ENCODE measurements around the gene PARD3.

Gene PARD3

DNA sequence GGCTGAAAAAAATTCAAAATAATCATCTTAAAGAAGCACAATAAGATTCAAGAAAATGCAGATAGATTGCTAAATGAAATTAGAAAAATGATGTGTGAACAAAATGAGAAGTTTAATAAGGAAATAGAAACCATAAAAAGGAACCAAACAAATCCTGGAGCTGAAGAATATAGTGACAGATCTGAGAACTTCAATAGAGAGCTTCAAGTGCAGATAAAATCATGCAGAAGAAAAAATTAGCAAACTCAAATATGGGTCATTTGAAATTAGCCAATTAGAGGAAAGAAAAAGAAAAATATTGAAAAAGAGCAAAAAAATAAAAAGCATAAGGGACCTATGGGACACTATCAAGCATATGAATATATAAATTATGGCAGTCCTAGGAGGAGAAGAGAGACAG, 720.1 kb downstream of the PARD3 start:
- ATAC-seq (ENCODE audit: insufficient read depth, low read depth), result no peak
- no peak overlapping the region for H3K9ac ChIP-seq (ENCODE audit: low read depth, low read length)

GRCh38 chr10:34094146-34094696, 720.9 kb downstream of the PARD3 start:
- Histone ChIP-seq H3K9ac (ENCODE audit: low read depth, low read length) (no peak overlapping the region), H3K79me2 (ENCODE audit: insufficient read depth, low read length) (no peaks in the 10 kb centered on the region), H3K4me1 (ENCODE audit: insufficient read depth, low read length) (no peaks in the 10 kb centered on the region), H3K36me3 (ENCODE audit: insufficient read depth, low read length) (no peaks in the 10 kb centered on the region), H3K4me3 (ENCODE audit: low read depth in 1 of 2, low read length in 2 of 2) (no peak overlapping the region), H2AFZ (ENCODE audit: low read depth, low read length) (no peak overlapping the region), H3K9me3 (ENCODE audit: insufficient read depth, low read length, severe bottlenecking) (peaks cover 4% of the 10 kb centered on the region), H4K20me1 (ENCODE audit: insufficient read depth, low read length) (no peaks in the 10 kb centered on the region), H3K27me3 (ENCODE audit: insufficient read depth, low read length, poor library complexity) (no peaks in the 10 kb centered on the region), H3K27ac (ENCODE audit: low read length) (no peak overlapping the region), H3K4me2 (ENCODE audit: insufficient read depth, low read length) (no peak overlapping the region)
- no peak for TF ChIP-seq EZH2 (IDR thresholded peaks at IDR 0.05; ENCODE audit: borderline replicate concordance, low read depth, low read length, severe bottlenecking)
- DNase-seq (no peak), ATAC-seq (ENCODE audit: insufficient read depth, low read depth) (no peak)

More for the DNA sequence above, 720.1 kb downstream of the PARD3 start:
- H3K27me3 ChIP-seq (ENCODE audit: insufficient read depth, low read length, poor library complexity), result no peaks in the 10 kb centered on the region
- H3K27ac ChIP-seq (ENCODE audit: low read length), result no peak overlapping the region
- H3K36me3 ChIP-seq (ENCODE audit: insufficient read depth, low read length), result no peaks in the 10 kb centered on the region
- DNase-seq, result no peak
- no peaks in the 10 kb centered on the region for H3K4me1 ChIP-seq (ENCODE audit: insufficient read depth, low read length)
- H3K4me2 ChIP-seq (ENCODE audit: insufficient read depth, low read length), result no peak overlapping the region
- no peak for TF ChIP-seq EZH2 (IDR thresholded peaks at IDR 0.05; ENCODE audit: borderline replicate concordance, low read depth, low read length, severe bottlenecking)
- TF ChIP-seq, protein P1, sequence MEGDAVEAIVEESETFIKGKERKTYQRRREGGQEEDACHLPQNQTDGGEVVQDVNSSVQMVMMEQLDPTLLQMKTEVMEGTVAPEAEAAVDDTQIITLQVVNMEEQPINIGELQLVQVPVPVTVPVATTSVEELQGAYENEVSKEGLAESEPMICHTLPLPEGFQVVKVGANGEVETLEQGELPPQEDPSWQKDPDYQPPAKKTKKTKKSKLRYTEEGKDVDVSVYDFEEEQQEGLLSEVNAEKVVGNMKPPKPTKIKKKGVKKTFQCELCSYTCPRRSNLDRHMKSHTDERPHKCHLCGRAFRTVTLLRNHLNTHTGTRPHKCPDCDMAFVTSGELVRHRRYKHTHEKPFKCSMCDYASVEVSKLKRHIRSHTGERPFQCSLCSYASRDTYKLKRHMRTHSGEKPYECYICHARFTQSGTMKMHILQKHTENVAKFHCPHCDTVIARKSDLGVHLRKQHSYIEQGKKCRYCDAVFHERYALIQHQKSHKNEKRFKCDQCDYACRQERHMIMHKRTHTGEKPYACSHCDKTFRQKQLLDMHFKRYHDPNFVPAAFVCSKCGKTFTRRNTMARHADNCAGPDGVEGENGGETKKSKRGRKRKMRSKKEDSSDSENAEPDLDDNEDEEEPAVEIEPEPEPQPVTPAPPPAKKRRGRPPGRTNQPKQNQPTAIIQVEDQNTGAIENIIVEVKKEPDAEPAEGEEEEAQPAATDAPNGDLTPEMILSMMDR (IDR thresholded peaks at IDR 0.05; ENCODE audit: borderline replicate concordance, extremely low read depth, low read length, poor library complexity, severe bottlenecking), result no peak
- H3K4me3 ChIP-seq (ENCODE audit: low read depth in 1 of 2, low read length in 2 of 2), result no peak overlapping the region
- H4K20me1 ChIP-seq (ENCODE audit: insufficient read depth, low read length), result no peaks in the 10 kb centered on the region
- H3K9me3 ChIP-seq (ENCODE audit: insufficient read depth, low read length, severe bottlenecking), result peaks cover 7% of the 10 kb centered on the region
- H3K79me2 ChIP-seq (ENCODE audit: insufficient read depth, low read length), result no peaks in the 10 kb centered on the region
- no peak overlapping the region for H2AFZ ChIP-seq (ENCODE audit: low read depth, low read length)

DNA sequence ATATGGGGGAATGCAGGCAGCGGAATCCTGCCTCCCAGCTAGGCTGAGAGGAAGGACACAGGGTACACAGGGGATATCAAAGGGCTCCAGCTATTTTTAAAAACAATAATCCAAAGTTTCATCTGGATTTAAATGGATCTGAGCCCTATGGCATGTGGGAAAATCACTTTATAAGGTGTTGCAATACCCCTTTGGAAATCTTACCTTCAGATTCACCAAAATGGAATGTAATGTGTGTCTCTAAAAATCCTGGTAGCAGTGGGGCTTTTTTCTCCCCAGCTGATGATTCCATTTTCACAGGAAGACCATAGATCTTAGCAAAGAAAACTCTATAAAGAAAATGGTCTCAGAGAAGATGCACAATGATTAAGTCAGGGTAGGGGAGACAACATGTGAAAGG, 722.2 kb downstream of the PARD3 start:
- Histone ChIP-seq H3K79me2 (ENCODE audit: insufficient read depth, low read length) (no peaks in the 10 kb centered on the region), H3K36me3 (ENCODE audit: insufficient read depth, low read length) (no peaks in the 10 kb centered on the region), H4K20me1 (ENCODE audit: insufficient read depth, low read length) (no peaks in the 10 kb centered on the region), H3K4me3 (ENCODE audit: low read depth in 1 of 2, low read length in 2 of 2) (no peak overlapping the region), H3K9me3 (ENCODE audit: insufficient read depth, low read length, severe bottlenecking) (peaks cover 4% of the 10 kb centered on the region), H3K4me2 (ENCODE audit: insufficient read depth, low read length) (no peak overlapping the region), H3K27ac (ENCODE audit: low read length) (no peak overlapping the region), H2AFZ (ENCODE audit: low read depth, low read length) (no peak overlapping the region), H3K27me3 (ENCODE audit: insufficient read depth, low read length, poor library complexity) (no peaks in the 10 kb centered on the region), H3K4me1 (ENCODE audit: insufficient read depth, low read length) (no peaks in the 10 kb centered on the region), H3K9ac (ENCODE audit: low read depth, low read length) (no peak overlapping the region)
- DNase-seq (no peak), ATAC-seq (ENCODE audit: insufficient read depth, low read depth) (no peak)
- TF ChIP-seq EZH2 (IDR thresholded peaks at IDR 0.05; ENCODE audit: borderline replicate concordance, low read depth, low read length, severe bottlenecking), result no peak
- TF ChIP-seq, protein P1 (IDR thresholded peaks at IDR 0.05; ENCODE audit: borderline replicate concordance, extremely low read depth, low read length, poor library complexity, severe bottlenecking), result no peak

GRCh38 chr10:34091635-34092195, 723.4 kb downstream of the PARD3 start:
- Histone ChIP-seq H3K27ac (ENCODE audit: low read length) (no peak overlapping the region), H3K4me3 (ENCODE audit: low read depth in 1 of 2, low read length in 2 of 2) (no peak overlapping the region), H3K9ac (ENCODE audit: low read depth, low read length) (no peak overlapping the region), H3K36me3 (ENCODE audit: insufficient read depth, low read length) (no peaks in the 10 kb centered on the region), H2AFZ (ENCODE audit: low read depth, low read length) (no peak overlapping the region), H3K79me2 (ENCODE audit: insufficient read depth, low read length) (no peaks in the 10 kb centered on the region), H3K9me3 (ENCODE audit: insufficient read depth, low read length, severe bottlenecking) (peaks cover 4% of the 10 kb centered on the region), H4K20me1 (ENCODE audit: insufficient read depth, low read length) (no peaks in the 10 kb centered on the region), H3K4me1 (ENCODE audit: insufficient read depth, low read length) (no peaks in the 10 kb centered on the region), H3K27me3 (ENCODE audit: insufficient read depth, low read length, poor library complexity) (no peaks in the 10 kb centered on the region), H3K4me2 (ENCODE audit: insufficient read depth, low read length) (no peak overlapping the region)
- DNase-seq (no peak), ATAC-seq (ENCODE audit: insufficient read depth, low read depth) (no peak)
- no peak for TF ChIP-seq EZH2 (IDR thresholded peaks at IDR 0.05; ENCODE audit: borderline replicate concordance, low read depth, low read length, severe bottlenecking)
- TF ChIP-seq, protein P1 (IDR thresholded peaks at IDR 0.05; ENCODE audit: borderline replicate concordance, extremely low read depth, low read length, poor library complexity, severe bottlenecking), result no peak
